ENCODE measurements around the gene DNAJC13.

DNA sequence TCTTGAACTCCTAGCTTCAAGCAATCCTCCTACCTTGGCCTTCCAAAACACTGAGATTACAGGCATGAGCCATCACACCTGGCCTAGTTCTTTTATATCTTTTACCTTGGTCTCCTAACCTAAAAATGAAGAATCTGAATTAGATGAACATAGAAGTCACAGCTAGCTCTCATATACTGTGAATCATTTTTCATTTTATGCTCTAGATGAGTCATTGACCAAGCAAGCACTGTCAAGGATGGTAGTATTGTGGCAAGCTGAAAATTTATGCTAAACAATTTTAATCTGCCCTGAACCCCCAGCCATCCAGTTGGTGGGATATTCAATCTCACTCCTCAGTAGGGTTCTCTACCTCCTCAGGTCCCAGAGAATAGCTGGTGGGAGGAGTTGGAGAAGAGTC lies 48.3 kb upstream of the DNAJC13 start:
- TF ChIP-seq, protein P1, sequence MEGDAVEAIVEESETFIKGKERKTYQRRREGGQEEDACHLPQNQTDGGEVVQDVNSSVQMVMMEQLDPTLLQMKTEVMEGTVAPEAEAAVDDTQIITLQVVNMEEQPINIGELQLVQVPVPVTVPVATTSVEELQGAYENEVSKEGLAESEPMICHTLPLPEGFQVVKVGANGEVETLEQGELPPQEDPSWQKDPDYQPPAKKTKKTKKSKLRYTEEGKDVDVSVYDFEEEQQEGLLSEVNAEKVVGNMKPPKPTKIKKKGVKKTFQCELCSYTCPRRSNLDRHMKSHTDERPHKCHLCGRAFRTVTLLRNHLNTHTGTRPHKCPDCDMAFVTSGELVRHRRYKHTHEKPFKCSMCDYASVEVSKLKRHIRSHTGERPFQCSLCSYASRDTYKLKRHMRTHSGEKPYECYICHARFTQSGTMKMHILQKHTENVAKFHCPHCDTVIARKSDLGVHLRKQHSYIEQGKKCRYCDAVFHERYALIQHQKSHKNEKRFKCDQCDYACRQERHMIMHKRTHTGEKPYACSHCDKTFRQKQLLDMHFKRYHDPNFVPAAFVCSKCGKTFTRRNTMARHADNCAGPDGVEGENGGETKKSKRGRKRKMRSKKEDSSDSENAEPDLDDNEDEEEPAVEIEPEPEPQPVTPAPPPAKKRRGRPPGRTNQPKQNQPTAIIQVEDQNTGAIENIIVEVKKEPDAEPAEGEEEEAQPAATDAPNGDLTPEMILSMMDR (IDR thresholded peaks at IDR 0.05; ENCODE audit: low read length): no peak
- TF ChIP-seq EZH2 (IDR thresholded peaks at IDR 0.05; ENCODE audit: borderline replicate concordance, low read length): no peak
